NB4 (cell line): Measurements from ENCODE around the gene WLS.
"Not testable (repeated sequence)": the region's sequence is repeated elsewhere in the genome, so short reads cannot be mapped to it uniquely, and the experiment has no call there.

Experiments used
- DNase-seq: peaks from one replicate; pipeline ENCODE4 v3.0.0; 2010; ENCODE audit warnings: low read depth
- H3K4me3 ChIP-seq: one replicate; pipeline ENCODE4 v1.5.1; 2011; ENCODE audit warnings: mild to moderate bottlenecking, low read depth, low read length, moderate library complexity
- CTCF ChIP-seq: IDR thresholded peaks from one replicate; pipeline ENCODE4 v1.5.1; 2012; ENCODE audit warnings: low read depth, low read length
- MAX ChIP-seq: IDR thresholded peaks from 2 replicates; pipeline ENCODE4 v1.6.1; 2011; ENCODE audit warnings: low read depth, low read length
- MYC ChIP-seq: IDR thresholded peaks from 2 replicates; pipeline ENCODE4 v1.6.1; 2011; ENCODE audit warnings: low read depth, low read length
- POLR2A ChIP-seq: IDR thresholded peaks from 2 replicates; pipeline ENCODE4 v1.6.1; 2011; ENCODE audit warnings: mild to moderate bottlenecking; ENCODE audit not compliant: insufficient read length; ENCODE audit errors: extremely low read depth

The WLS gene

GRCh38 chr1:68164918-68165317 is 67.4 kb downstream of the WLS start:
- no peak for TF ChIP-seq POLR2A
- no peak for DNase-seq
- no peak overlapping the region for H3K4me3 ChIP-seq

- DNase-seq = no peak
- no peak overlapping the region for H3K4me3 ChIP-seq
- TF ChIP-seq MAX = no peak
- no peak for TF ChIP-seq CTCF
- no peak for TF ChIP-seq POLR2A
- no peak for TF ChIP-seq MYC
Measured at GRCh38 chr1:68163220-68163619, 69.1 kb downstream of the WLS start.

- DNase-seq = peak; percentile 1
- TF ChIP-seq POLR2A = no peak
- TF ChIP-seq MYC = no peak
- TF ChIP-seq CTCF = peak; percentile 31
- no peak overlapping the region for H3K4me3 ChIP-seq
Measured at GRCh38 chr1:68162761-68163160, 69.6 kb downstream of the WLS start.

GRCh38 chr1:68161672-68162071 is 70.7 kb downstream of the WLS start:
- DNase-seq, H3K4me3 ChIP-seq: not testable (repeated sequence)

GRCh38 chr1:68160935-68161334 is 71.4 kb downstream of the WLS start:
- not testable (repeated sequence) for DNase-seq, H3K4me3 ChIP-seq

- no peak for DNase-seq
- H3K4me3 ChIP-seq = no peak overlapping the region
- no peak for TF ChIP-seq MYC
- no peak for TF ChIP-seq POLR2A
- TF ChIP-seq CTCF = no peak
- TF ChIP-seq MAX = no peak
Measured at GRCh38 chr1:68160021-68160420, 72.3 kb downstream of the WLS start.

GRCh38 chr1:68158837-68159236 is 73.5 kb downstream of the WLS start:
- H3K4me3 ChIP-seq = no peak overlapping the region
- TF ChIP-seq MYC (no peak), CTCF (no peak), POLR2A (no peak), MAX (no peak)
- DNase-seq = no peak

- DNase-seq = no peak
- TF ChIP-seq MYC (no peak), POLR2A (no peak), MAX (no peak), CTCF (no peak)
Measured at GRCh38 chr1:68157416-68157815, 74.9 kb downstream of the WLS start.

More at GRCh38 chr1:68157416-68157815, 74.9 kb downstream of the WLS start:
- no peak overlapping the region for H3K4me3 ChIP-seq
